RPMI8226 (cell line): ENCODE data around the gene ABCF2.

ENCODE experiments used
- DNase-seq: peaks from one replicate; pipeline ENCODE4 v3.0.0-alpha.2; 2015

ABCF2 gene

DNA sequence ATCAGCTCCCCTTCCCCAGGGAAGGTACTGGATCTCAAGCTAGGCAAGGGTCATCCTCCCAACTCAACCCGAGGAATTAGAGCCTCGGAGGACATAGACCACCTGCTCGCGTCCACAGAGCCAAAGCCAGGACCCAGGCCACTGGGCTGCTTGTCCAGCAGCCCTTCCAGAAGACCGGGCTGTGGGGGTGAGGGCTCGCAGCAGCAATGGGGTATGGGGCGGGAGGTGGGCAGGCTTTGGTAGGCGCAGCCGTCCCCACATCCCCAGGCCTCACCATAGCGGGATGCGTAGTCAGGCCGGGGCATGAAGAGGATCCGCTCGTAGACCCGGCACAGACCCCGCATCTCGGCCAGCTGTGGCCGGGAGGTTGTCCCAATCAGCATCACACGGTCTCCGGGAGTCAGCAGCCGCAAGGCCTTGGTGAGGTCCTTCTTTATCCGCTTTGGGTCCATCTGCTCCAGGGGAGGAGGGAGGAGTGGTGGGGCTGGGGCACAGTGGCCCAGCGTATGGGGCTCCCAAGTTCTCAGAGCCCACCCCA is 34.9 kb downstream of the ABCF2 start:
- DNase-seq, result no peak

DNA sequence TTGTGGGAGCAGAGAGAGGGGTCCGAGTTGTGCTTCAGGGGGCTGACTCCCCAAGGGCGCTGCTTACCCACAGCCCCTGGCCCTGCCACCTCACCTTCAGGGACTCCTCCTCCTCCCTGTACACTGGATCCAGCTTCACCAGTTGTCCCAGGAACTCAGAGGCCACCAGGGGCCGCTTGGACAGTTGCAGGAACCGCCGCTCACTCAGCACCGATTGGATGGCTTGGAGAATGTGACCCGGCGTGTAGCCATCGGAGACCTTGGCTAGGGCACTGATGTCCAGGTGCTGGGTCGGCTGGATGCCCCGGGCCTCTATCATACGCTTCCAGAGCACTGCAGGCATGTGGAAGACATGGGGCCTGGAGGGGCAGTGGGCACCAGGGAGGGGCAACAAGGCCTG is 35.5 kb downstream of the ABCF2 start:
- DNase-seq, result no peak

DNA sequence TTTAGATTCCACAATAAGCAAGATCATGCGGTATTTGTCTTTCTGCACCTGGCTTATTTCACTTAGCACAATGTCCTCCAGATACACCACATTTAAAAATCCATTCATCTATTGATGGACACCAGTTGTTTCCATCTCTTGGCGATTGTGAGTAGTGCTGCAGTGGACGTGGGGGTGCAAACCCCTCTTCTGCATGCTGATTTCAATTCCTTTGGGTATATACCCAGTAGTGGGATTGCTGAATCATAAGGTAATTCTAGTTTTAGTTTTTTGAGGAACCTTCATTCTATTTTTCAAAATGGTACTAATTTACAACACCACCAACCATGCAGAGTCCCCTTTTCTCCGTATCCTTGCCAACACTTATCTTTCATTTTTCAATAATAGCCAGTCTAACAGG is 38.0 kb downstream of the ABCF2 start:
- DNase-seq, result no peak

DNA sequence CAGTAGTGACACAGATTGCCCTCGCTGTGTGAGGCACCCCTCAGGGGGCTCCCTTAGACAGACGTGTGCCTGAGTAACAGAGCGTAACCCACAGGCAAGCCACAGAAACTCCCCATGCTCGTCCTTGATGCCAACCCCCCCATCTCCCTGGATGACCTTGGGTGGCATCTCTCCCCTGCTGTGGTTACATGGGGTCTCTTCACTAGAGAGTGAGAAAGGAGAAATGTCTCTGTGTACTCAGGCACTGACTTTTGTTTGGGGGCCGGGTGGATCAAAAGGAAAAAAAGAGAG is 38.8 kb downstream of the ABCF2 start:
- no peak for DNase-seq

DNA sequence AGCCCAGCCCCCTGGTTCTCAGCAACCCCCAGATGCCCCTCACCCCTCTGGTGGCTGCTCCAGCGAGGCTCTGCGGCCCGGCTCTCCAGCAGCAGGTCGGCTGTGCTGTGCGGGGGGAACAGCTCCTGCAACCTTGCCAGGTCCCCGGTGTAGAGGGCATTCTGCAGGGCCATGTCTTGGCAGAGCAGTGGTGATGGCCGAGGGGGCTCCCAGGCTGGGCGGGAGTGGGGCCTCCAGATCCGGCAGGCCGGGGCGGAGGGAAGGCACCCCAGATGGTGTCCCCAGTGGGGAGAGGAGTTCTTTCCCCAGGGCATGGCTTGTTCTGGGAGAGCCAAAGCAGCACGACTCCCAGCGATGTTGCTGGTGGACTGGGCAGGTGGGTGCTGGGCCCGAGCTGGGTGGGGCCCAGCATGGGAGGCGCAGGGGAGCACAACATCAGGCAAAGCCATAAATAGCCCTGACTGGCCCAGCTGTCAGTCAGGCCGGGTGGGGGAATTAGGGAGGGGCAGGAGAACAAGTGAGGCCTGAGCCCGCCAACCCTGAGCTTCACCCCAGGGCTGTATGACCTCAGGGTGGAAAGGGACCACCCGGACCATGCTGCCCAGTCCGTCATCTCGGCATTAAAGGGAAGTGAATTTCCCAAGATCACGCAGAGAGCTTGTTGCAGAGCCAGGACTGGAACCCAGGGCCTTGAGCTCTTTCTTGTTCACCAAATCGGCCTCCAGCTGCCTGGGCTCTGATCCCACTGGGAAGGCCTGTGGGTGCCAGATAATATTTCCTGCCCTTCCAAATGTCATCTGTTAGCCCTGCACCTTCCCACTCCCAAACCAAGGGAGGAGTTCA is 39.4 kb downstream of the ABCF2 start:
- DNase-seq, result no peak

DNA sequence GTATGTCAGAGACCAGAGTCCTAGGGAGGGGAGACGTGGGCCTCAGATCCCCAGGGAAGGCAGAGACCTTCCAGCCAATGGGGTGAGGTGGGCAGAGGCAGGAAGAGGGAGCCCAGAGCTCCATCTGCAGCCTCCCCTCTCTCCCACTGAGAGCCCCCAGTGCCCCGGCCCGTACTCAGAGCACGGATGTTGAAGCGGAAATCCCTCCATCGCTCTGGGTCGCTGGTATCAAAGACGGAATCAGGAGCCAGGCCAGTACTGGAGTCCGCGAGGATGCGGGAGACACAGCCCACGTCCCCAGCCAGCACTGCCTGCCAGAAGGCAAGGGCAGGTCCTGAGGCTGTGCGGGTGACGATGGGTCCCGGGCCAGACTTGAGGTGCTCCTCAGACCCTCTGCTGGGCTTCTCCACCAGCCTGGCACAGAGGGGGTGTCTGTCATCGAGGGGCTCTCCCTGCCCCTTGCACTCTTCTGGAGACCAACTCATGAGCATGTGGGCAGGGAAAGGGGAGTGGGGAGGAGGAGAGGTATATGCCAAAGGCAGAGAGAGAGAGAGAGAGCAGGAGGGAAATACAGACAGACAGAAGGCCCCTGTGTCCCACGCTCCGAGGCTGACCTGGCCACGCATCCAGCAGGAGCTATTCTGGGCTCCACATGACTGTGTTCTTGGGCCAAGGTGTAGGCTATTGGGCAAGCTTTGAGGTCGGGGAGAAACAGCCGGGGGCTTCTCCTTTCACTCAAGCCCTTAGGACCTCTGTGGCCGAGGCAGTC is 40.2 kb downstream of the ABCF2 start, which contains the start of gene ASB10:
TSS of gene ASB10 (minus strand) at position 611 of the 769 bp plus-strand sequence. CDS start at position 491, 120 bp downstream.
- DNase-seq, result no peak

DNA sequence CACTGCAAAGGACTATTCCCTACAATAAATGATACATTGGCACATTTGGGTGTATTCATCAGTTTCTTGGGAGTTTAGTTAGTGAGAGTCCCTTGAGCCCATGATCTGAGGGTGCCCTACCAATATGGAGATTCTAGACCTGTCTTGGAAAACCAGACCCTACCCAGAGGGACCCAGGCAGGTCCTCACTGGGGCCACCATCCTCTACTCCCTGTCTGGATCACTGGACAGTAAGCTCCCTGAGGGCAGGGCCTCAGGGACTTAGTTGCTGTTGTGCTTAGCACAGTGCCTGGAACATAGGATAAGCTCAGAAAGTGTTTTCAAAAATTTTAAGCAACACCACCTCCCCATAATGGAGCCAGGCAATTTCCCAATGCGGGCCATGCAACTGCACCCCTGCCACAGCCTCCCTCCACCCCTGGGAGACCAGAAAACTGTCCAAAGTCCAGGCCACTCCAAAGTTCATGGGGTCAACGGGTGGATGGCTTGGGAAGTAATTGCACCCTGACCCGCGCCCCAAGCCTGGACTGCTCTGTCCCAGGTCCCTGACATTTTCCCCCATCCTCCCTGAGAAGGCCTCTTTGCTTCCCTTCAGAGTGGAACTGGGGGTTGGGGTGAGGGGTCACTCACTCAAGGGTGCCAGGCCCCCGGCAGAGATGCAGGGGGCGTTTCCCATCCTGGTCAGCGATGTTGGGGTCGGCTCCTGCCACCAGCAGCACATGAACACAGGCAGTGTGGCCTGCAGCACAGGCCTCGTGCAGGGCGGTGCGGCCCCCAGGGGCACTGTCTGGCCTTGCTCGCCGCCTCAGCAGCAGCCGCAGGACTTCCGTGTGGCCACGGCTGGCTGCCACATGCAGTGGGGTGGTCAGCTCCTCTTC is 41.0 kb downstream of the ABCF2 start:
- DNase-seq, result no peak

DNA sequence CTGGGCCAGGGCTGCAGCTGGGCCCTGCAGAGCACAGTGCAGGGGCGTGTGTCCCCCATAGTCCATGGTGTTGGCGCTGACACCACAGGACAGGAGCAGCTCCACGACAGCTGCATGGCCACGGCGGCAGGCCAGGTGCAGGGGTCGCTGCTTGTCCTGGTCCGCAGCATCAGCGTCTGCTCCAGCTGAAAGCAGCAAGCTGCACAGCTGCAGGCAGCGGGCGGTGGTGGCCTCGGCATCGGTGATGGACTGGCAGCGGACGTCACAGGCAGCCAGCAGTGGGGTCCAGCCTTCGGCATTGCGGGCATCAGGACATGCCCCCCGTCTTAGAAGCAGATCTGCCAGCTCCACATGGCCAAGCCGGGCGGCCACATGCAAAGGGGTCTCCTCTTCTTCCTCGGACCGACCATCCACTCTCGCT is 46.0 kb downstream of the ABCF2 start:
- DNase-seq, result no peak

DNA sequence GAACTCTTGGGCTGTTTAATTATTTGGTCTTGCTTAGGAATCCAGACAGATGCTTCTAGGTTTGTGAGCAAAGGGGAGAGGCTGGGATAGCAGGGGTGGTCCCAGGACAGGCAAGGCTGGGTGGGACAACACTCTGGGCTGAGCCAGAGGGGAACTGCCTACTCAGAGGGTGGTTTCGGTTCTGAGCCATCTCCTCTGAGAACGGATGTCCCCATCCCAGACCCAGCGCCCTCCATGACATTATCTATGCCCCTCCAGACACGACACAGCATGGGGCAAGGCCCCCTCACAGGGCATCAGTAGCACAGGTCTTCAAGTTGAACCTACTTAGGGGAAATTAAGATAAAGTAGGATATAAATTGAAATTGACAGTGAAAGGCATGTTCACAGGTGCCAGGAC is 47.1 kb downstream of the ABCF2 start:
- DNase-seq, result no peak

DNA sequence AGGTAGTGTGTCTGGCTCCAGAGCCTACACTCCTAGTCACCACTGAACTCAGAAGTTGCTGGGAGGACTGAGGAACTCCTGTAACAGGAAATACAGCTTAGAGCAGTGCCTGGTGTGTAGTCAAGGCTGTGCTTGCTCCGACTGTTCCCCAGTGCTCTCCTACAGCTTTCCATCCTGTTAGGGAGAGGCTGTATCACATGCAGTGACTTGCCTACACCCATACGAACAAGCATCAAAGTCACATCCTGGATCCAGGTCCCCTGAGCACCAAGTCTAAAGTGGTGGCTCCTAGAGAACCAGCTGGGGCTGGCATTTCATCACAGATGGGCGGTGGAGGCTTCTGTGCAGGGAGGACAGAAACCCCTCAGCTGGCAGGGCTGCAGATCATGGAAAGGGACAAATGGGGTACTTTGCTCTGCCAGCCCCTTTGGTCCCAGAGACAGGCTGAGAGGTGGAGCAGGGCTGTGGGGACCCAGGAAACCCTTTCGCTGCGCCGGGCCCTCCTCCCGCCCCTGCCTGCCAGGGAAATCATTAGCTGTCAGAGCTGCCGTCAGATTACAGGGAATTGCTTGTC is 47.6 kb downstream of the ABCF2 start:
- no peak for DNase-seq

DNA sequence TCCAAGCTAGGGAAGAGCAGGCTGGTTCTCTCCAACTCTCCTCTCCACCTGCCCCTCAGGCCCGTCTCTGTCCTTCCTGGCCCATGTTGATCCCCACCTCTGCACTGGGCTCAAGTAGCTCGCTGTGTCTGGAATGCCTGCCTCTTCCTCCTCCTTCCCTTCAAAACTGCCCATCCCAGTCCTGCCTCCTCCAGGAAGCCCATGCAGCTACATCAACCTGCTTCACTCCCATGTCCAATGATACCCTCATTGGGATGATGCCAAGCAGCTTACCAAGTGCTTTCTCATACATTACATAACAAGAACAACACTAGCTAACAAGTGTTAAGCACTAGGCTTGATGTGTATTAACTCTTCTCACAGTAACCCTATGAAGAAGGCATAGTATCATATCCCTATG is 48.2 kb downstream of the ABCF2 start:
- no peak for DNase-seq

DNA sequence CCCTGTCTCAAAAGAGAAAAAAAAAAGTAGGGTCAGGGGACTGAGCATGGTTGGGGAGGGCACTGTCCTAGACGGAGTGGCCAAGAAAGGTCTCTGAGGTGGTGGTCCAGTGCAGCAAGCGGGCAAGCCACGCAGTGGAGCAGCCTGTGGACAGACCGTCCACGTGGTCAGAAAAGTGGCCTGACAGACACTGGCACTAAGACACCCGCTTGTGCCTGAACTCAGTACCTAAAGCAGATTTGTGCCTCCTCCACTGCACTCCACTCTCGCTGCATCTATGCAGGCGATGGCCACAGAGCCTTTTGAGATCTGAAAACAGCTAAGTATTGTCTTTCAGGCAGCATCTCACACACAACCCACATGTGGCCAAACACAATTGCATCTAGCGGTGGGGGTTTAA is 48.8 kb downstream of the ABCF2 start:
- DNase-seq, result no peak

DNA sequence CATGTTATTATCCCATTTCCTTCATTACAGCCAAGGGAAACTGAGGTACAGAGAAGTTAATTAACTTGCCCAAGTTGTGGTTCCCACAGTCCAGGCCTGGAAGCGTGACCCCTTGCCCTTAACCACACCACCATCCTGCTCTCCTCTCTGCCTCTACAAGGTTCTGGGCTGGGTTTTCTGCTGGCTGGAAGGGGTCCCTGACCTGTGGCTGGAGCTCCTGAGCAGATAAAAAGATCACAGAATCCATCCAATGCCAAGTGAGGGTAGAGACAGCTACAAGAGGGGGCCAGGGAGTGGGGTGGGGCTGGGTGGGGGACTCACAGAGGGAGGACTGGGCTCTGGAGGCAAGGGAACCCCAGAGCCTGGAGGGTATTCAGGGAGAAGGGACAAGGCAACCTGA is 49.7 kb downstream of the ABCF2 start:
- no peak for DNase-seq

DNA sequence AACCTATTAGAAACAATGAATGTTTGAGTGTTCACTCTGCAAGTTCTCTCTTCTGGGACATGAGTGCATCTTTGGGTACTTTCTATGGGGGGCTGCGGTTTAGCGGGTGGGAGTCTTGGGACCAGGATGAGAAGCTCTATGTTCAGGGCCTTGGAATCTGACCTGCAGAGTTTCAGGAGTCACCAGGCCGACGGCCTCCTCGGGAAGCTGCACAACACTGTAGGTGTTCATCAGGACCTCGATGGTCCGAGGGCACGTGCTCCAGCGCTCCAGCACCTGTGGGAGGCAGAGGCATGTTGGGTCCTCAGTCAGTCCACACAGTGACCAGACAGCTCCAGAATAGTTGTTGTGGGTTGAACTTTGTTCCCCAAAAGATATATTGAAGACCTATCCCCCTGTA is 50.6 kb downstream of the ABCF2 start:
- no peak for DNase-seq

DNA sequence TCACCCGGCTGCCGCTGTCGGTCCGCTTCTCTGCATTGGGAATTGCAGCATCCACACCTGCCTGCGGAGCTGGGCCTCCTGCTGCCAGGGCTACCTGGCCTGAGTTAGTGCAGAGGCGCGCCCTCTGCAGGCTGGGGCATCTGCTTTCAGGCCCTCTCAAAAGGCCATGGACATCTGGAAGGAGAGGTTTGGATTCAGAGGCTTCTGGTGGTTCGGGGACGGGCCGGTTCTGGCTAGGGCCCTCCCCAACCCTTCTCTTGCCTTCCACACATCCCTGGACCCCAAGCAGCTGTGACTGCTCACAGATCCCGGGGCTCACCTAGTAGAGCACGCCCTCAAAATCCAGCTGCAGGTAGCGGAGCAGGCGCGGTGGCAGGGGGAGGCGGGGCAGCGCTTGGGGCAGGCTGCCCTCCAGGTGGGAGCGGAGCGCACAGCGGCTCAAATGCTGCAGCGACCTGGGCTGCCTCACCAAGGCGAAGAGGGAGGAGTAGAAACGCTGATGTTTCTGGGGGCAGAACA is 51.2 kb downstream of the ABCF2 start:
- DNase-seq, result peak; percentile 47

DNA sequence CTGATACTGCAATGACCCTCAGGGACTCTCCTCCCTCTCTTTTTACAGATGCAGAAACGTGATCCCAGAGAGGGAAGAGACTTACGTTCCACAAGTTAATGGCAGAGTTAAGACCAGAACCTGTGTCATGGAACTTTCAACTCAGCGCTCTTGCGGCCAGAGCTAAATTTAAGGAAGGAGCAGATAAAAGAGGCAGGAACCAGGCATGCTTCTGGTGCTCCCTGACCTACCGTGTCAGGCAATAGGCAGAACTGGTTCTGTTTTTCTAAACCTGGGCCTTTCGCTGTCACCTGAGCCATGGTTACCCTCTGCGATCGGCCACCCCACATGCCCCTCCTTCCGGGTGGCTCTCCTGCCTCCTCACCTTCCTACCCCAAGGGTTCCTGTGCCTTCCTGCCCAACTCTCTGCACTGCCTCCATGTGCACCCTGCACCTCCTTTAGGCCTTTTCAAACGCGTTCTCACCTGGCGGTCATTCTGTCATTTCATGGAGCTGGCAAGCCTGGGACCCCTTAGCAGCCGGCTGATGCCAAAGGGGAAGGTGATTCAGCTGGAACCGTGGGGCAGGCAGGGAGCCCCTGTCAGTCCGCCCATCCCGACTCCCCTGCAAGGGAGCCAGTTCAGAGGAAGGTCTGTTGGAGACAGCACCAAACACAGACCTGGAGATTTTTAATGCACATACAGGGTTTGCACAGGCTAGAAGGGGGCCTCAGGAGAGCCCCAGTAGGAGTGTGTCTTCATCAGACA is 51.8 kb downstream of the ABCF2 start:
- DNase-seq, result no peak

DNA sequence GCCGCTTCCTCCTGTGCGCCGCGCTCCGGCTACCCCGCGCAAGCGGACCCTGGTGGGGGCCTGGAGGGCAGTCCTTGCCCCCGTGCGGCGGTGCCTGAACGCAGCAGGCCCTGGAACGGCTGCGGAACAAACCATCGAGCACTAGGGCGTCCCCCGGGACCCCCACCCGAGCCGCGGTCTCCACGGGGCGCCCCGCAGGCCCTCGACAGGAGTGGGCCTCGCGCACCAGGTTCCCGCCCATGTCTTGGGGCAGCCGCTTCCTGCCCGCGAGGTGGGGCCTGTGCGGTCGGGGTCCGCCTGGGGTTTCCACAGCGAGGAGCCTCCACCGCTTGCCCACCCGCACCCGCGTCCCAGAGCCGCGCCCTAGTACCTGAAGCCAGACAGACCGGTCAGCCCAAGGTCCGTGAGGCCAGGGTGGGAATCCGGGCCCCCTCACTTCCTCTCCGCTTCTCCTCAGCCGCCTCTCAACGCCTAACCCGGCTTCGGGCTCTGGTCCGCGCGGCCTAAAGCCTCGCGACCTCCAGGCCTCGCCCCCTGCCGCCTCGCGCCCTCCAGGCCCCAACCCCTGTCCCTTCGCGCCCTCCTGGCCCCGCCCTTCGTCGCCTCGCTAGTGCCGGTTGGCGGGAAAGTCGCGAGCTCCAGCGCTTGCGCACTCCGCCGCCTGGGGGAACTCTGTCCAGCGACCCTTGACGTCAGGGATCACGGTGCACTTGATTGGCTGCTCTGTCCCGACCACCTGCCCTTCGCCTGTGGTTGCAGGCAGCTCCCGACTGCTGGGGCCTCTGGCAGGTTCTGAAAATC is 52.6 kb downstream of the ABCF2 start:
- no peak for DNase-seq

DNA sequence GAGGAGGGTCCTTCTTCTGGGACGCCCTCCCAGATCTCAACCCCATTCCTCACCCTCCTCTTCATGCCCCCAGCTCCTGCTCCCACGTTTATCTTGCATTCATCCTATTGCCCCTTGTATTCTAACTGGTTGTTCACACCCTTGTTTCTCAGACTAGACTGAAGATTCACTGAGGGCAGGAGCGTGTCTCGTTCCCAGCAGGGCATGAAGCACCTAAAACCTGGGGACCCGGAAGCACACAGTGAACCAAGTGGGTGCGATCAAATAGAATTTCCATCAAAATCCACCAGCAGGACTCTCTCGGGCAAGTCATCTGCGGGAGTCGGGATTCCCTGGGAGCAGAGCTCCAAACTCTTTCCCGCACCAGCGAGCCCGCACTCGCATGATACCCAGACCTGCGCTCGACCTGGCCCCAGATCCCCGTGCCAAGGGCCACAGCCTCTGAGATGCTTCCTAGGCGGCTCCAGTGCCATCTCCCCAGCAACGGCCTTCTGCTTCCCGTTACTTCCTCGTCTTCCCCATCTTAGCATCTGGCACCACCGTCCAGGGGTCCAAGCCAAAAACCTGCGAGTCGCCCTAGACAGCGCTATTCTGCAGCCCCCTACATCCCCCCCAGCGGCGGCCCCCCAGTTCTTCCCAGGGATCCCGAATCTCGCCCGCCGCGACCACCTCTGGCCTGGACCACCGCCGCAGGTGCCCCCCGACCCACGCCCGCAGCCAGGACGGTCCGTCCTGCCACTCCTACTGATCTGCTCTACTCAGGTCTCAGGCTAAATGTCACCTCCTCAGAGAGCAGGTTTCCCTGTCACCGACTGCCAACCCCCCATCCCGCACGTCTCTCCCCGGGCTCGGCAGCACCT is 53.4 kb downstream of the ABCF2 start:
- DNase-seq, result no peak

DNA sequence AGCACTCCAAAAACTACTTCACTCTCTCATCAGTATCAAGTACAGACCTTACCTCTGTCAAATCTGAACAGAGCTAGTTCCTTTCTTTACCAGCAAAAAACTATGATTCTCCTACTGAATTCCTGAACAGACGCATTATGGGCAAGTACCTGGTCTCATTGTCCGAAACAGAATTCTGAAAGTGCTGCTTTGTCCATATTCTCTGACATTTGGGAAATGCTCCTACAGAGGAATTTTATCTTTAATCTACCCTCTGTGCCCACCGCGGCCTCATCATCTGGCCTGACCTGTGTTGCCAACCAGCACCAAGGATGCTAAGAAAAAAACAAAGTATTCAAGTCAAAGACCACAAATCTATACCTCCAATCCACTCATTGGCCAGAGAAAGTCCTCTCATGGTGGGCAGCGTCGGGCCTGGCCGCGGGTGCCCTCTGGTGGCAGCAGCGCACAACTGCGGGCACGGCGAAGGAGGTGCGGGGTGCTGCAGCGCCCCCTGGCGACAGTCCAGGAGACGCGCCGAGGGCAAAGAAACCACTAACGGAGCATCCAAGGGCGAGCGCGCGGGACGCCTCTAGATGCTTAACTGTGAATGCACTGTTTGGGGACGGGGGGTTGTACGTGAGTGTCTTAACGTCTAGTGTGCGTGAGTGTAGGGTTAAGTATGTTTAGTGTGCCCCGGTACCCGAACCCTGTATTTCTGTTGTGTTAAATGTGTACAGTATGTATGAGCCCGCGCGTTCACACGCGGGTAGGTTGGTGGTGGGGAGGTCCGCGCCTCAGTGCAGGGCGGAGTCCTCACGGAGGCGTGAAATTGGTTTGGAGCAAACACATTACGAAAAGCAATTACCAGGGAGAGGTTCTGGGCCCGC is 54.5 kb downstream of the ABCF2 start:
- DNase-seq, result peak; percentile 85
